Esophagus muscularis mucosa (tissue), 4 donors: ENCODE data around the gene PCBP1.

Experiments used
- CTCF ChIP-seq, 3 experiments: fragments of 200-600 bp in 2 of 3; fragments of 450-650 bp in 1 of 3; sonication (generic) in 2 of 3; IDR thresholded peaks; one replicate each; pipeline ENCODE4 v1.5.1; 2017 to 2019; ENCODE audit warnings: antibody characterized with exemption in 3 of 3, mild to moderate bottlenecking in 2 of 3, moderate library complexity in 1 of 3
- EP300 ChIP-seq: sonication (generic); formaldehyde crosslinking; IDR thresholded peaks from one replicate; pipeline ENCODE4 v1.6.1; 2017; ENCODE audit warnings: antibody characterized with exemption
- POLR2A ChIP-seq: fragments of 450-650 bp; IDR thresholded peaks from one replicate; pipeline ENCODE4 v1.6.1; 2017; ENCODE audit warnings: antibody characterized with exemption, moderate library complexity, mild to moderate bottlenecking, low read depth

GRCh38 chr2:70123829-70124116 lies 36.5 kb downstream of the PCBP1 start:
- TF ChIP-seq CTCF (IDR thresholded peaks at IDR 0.05) (no peak), POLR2A (no peak), EP300 (no peak)
